ENCODE data around the gene MAFG. TPM values are rescaled to one million over a fixed set of nuclear protein-coding genes. Genes with fewer than 3 reads are reported as not detected.

MAFG gene
- total RNA-seq, 1 experiment from 2014 or later = 10.9 TPM

- no peaks in the 10 kb centered on the region for H3K36me3 ChIP-seq (ENCODE audit: insufficient read depth, low read length)
- H3K9me3 ChIP-seq (ENCODE audit: low read length) = no peaks in the 10 kb centered on the region
- H3K79me2 ChIP-seq (ENCODE audit: low read length) = no peaks in the 10 kb centered on the region
- no peak overlapping the region for H3K27ac ChIP-seq (ENCODE audit: low read length)
- no peaks in the 10 kb centered on the region for H4K20me1 ChIP-seq (ENCODE audit: insufficient read depth, low read depth, low read length)
- H3K9me2 ChIP-seq (replicated peaks; ENCODE audit: insufficient read depth, low read length) = no peaks in the 10 kb centered on the region
- no peak overlapping the region for H3K9ac ChIP-seq (ENCODE audit: low read length)
- H3K4me1 ChIP-seq (ENCODE audit: low read length) = peaks cover 11% of the 10 kb centered on the region
- H3K4me2 ChIP-seq (ENCODE audit: low read depth, low read length, poor library complexity, severe bottlenecking) = no peak overlapping the region
- H3K27me3 ChIP-seq (ENCODE audit: low read length) = no peaks in the 10 kb centered on the region
- H2AFZ ChIP-seq (ENCODE audit: low read length) = no peak overlapping the region
- no peak for DNase-seq
- no peak overlapping the region for H3K4me3 ChIP-seq (ENCODE audit: low read length)
Measured at GRCh38 chr17:81944858-81945257, 17.3 kb upstream of the MAFG start.

GRCh38 chr17:81942167-81942553 is 14.6 kb upstream of the MAFG start:
- no peaks in the 10 kb centered on the region for H3K9me2 ChIP-seq (replicated peaks; ENCODE audit: insufficient read depth, low read length)
- no peaks in the 10 kb centered on the region for H3K36me3 ChIP-seq (ENCODE audit: insufficient read depth, low read length)
- no peak overlapping the region for H2AFZ ChIP-seq (ENCODE audit: low read length)

GRCh38 chr17:81941484-81942166 is 14.1 kb upstream of the MAFG start:
- H3K4me2 ChIP-seq (ENCODE audit: low read depth, low read length, poor library complexity, severe bottlenecking) = no peak overlapping the region
- H3K9me2 ChIP-seq (replicated peaks; ENCODE audit: insufficient read depth, low read length) = no peaks in the 10 kb centered on the region
- no peak overlapping the region for H2AFZ ChIP-seq (ENCODE audit: low read length)
- H3K4me1 ChIP-seq (ENCODE audit: low read length) = peaks cover 11% of the 10 kb centered on the region
- H3K27me3 ChIP-seq (ENCODE audit: low read length) = no peaks in the 10 kb centered on the region
- H3K4me3 ChIP-seq (ENCODE audit: low read length) = peak overlapping the region; percentile 15; the same call in 1 of the 2 replicates
- DNase-seq = peak; percentile 59
- H3K36me3 ChIP-seq (ENCODE audit: insufficient read depth, low read length) = no peaks in the 10 kb centered on the region
- H3K79me2 ChIP-seq (ENCODE audit: low read length) = no peaks in the 10 kb centered on the region
- no peaks in the 10 kb centered on the region for H4K20me1 ChIP-seq (ENCODE audit: insufficient read depth, low read depth, low read length)
- H3K9ac ChIP-seq (ENCODE audit: low read length) = no peak overlapping the region
- H3K9me3 ChIP-seq (ENCODE audit: low read length) = no peaks in the 10 kb centered on the region
- no peak overlapping the region for H3K27ac ChIP-seq (ENCODE audit: low read length)

More at GRCh38 chr17:81942167-81942553, 14.6 kb upstream of the MAFG start:
- no peaks in the 10 kb centered on the region for H3K27me3 ChIP-seq (ENCODE audit: low read length)
- peaks cover 11% of the 10 kb centered on the region for H3K4me1 ChIP-seq (ENCODE audit: low read length)
- H3K27ac ChIP-seq (ENCODE audit: low read length) = no peak overlapping the region
- no peak overlapping the region for H3K9ac ChIP-seq (ENCODE audit: low read length)
- H3K4me3 ChIP-seq (ENCODE audit: low read length) = no peak overlapping the region
- no peak for DNase-seq
- no peak overlapping the region for H3K4me2 ChIP-seq (ENCODE audit: low read depth, low read length, poor library complexity, severe bottlenecking)
- H3K9me3 ChIP-seq (ENCODE audit: low read length) = no peaks in the 10 kb centered on the region
- no peaks in the 10 kb centered on the region for H3K79me2 ChIP-seq (ENCODE audit: low read length)
- no peaks in the 10 kb centered on the region for H4K20me1 ChIP-seq (ENCODE audit: insufficient read depth, low read depth, low read length)

GRCh38 chr17:81940538-81941483 is 13.3 kb upstream of the MAFG start:
- Histone ChIP-seq H3K4me3 (ENCODE audit: low read length) (no peak overlapping the region), H3K4me2 (ENCODE audit: low read depth, low read length, poor library complexity, severe bottlenecking) (no peak overlapping the region), H4K20me1 (ENCODE audit: insufficient read depth, low read depth, low read length) (no peaks in the 10 kb centered on the region), H3K27me3 (ENCODE audit: low read length) (no peaks in the 10 kb centered on the region), H3K27ac (ENCODE audit: low read length) (no peak overlapping the region), H2AFZ (ENCODE audit: low read length) (no peak overlapping the region), H3K9me2 (replicated peaks; ENCODE audit: insufficient read depth, low read length) (no peaks in the 10 kb centered on the region), H3K9me3 (ENCODE audit: low read length) (no peaks in the 10 kb centered on the region), H3K36me3 (ENCODE audit: insufficient read depth, low read length) (no peaks in the 10 kb centered on the region), H3K9ac (ENCODE audit: low read length) (no peak overlapping the region), H3K79me2 (ENCODE audit: low read length) (no peaks in the 10 kb centered on the region), H3K4me1 (ENCODE audit: low read length) (peaks cover 11% of the 10 kb centered on the region)
- no peak for DNase-seq

GRCh38 chr17:81939881-81940385 is 12.4 kb upstream of the MAFG start:
- H3K79me2 ChIP-seq (ENCODE audit: low read length) = no peaks in the 10 kb centered on the region
- H3K4me3 ChIP-seq (ENCODE audit: low read length) = no peak overlapping the region
- H3K4me2 ChIP-seq (ENCODE audit: low read depth, low read length, poor library complexity, severe bottlenecking) = no peak overlapping the region
- DNase-seq = no peak
- no peaks in the 10 kb centered on the region for H3K27me3 ChIP-seq (ENCODE audit: low read length)
- H3K4me1 ChIP-seq (ENCODE audit: low read length) = peaks cover 11% of the 10 kb centered on the region
- H3K9me2 ChIP-seq (replicated peaks; ENCODE audit: insufficient read depth, low read length) = no peaks in the 10 kb centered on the region
- H3K36me3 ChIP-seq (ENCODE audit: insufficient read depth, low read length) = no peaks in the 10 kb centered on the region
- no peaks in the 10 kb centered on the region for H3K9me3 ChIP-seq (ENCODE audit: low read length)
- H2AFZ ChIP-seq (ENCODE audit: low read length) = no peak overlapping the region
- H3K9ac ChIP-seq (ENCODE audit: low read length) = no peak overlapping the region
- no peaks in the 10 kb centered on the region for H4K20me1 ChIP-seq (ENCODE audit: insufficient read depth, low read depth, low read length)
- H3K27ac ChIP-seq (ENCODE audit: low read length) = no peak overlapping the region

GRCh38 chr17:81939218-81939617 is 11.7 kb upstream of the MAFG start:
- Histone ChIP-seq H3K9me3 (ENCODE audit: low read length) (no peaks in the 10 kb centered on the region), H3K4me2 (ENCODE audit: low read depth, low read length, poor library complexity, severe bottlenecking) (no peak overlapping the region), H3K9ac (ENCODE audit: low read length) (no peak overlapping the region), H3K79me2 (ENCODE audit: low read length) (no peaks in the 10 kb centered on the region), H3K4me3 (ENCODE audit: low read length) (no peak overlapping the region), H3K36me3 (ENCODE audit: insufficient read depth, low read length) (no peaks in the 10 kb centered on the region), H3K4me1 (ENCODE audit: low read length) (peaks cover 11% of the 10 kb centered on the region), H4K20me1 (ENCODE audit: insufficient read depth, low read depth, low read length) (no peaks in the 10 kb centered on the region), H3K27me3 (ENCODE audit: low read length) (no peaks in the 10 kb centered on the region), H2AFZ (ENCODE audit: low read length) (no peak overlapping the region), H3K27ac (ENCODE audit: low read length) (no peak overlapping the region), H3K9me2 (replicated peaks; ENCODE audit: insufficient read depth, low read length) (no peaks in the 10 kb centered on the region)
- DNase-seq = no peak

- Histone ChIP-seq H3K9me2 (replicated peaks; ENCODE audit: insufficient read depth, low read length) (no peaks in the 10 kb centered on the region), H3K4me1 (ENCODE audit: low read length) (no peaks in the 10 kb centered on the region), H3K9ac (ENCODE audit: low read length) (no peak overlapping the region), H3K27ac (ENCODE audit: low read length) (no peak overlapping the region), H3K27me3 (ENCODE audit: low read length) (no peaks in the 10 kb centered on the region), H4K20me1 (ENCODE audit: insufficient read depth, low read depth, low read length) (no peaks in the 10 kb centered on the region), H3K9me3 (ENCODE audit: low read length) (no peaks in the 10 kb centered on the region), H2AFZ (ENCODE audit: low read length) (no peak overlapping the region), H3K4me2 (ENCODE audit: low read depth, low read length, poor library complexity, severe bottlenecking) (no peak overlapping the region), H3K36me3 (ENCODE audit: insufficient read depth, low read length) (no peaks in the 10 kb centered on the region), H3K4me3 (ENCODE audit: low read length) (no peak overlapping the region), H3K79me2 (ENCODE audit: low read length) (no peaks in the 10 kb centered on the region)
- DNase-seq = no peak
Measured at GRCh38 chr17:81935709-81936084, 8.2 kb upstream of the MAFG start.
